ENCODE data around the gene NTM. TPM values are rescaled to one million over a fixed set of nuclear protein-coding genes. Genes with fewer than 3 reads are reported as not detected.

NTM gene
- total and polyA plus RNA-seq, 2 donors (not counting 3 experiments of a cell fraction or from before 2014, with no cell fraction given) = 1.00 to 1.1 TPM

DNA sequence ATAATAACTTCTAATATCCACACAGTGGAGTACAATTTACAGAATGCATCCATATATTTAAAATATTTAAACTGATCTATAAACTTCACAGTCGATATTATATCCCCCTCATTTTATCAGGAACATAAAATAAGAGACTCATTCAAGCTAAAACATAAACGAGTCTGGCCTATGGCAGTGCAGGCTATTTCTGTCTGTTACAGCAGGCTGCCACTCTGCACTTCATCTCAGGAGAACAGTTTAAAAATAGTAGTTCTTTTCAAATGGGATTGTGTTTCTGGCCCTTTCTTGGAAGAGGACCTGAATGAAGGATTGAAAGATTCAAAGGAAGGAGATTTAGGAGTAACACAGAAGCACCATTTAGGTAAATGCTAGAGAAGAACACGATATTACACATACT, 915.7 kb downstream of the NTM start:
- H2AFZ ChIP-seq (ENCODE audit: low read depth, low read length) = no peak overlapping the region
- no peaks in the 10 kb centered on the region for H4K20me1 ChIP-seq (replicated peaks; ENCODE audit: control insufficient read depth, extremely low read depth, insufficient read depth, low read length)
- TF ChIP-seq, protein P1, sequence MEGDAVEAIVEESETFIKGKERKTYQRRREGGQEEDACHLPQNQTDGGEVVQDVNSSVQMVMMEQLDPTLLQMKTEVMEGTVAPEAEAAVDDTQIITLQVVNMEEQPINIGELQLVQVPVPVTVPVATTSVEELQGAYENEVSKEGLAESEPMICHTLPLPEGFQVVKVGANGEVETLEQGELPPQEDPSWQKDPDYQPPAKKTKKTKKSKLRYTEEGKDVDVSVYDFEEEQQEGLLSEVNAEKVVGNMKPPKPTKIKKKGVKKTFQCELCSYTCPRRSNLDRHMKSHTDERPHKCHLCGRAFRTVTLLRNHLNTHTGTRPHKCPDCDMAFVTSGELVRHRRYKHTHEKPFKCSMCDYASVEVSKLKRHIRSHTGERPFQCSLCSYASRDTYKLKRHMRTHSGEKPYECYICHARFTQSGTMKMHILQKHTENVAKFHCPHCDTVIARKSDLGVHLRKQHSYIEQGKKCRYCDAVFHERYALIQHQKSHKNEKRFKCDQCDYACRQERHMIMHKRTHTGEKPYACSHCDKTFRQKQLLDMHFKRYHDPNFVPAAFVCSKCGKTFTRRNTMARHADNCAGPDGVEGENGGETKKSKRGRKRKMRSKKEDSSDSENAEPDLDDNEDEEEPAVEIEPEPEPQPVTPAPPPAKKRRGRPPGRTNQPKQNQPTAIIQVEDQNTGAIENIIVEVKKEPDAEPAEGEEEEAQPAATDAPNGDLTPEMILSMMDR (IDR thresholded peaks at IDR 0.05; ENCODE audit: extremely low read depth in 1 of 2, insufficient read depth in 1 of 2, low read depth in 1 of 2, low read length in 2 of 2) = no peak
- TF ChIP-seq FOS (IDR thresholded peaks at IDR 0.05; ENCODE audit: borderline replicate concordance, insufficient read depth, low read length) = no peak
- H3K9ac ChIP-seq (replicated peaks; ENCODE audit: extremely low read depth, insufficient read depth, low read length) = no peak overlapping the region
- H3K4me2 ChIP-seq (ENCODE audit: insufficient read depth, low read length) = no peak overlapping the region
- no peaks in the 10 kb centered on the region for H3K27me3 ChIP-seq (ENCODE audit: control insufficient read depth in 2 of 2, insufficient read depth in 2 of 2, low read length in 2 of 2)
- BruUV-seq (replicated peaks) = no TSS peak
- H3K4me1 ChIP-seq (ENCODE audit: control insufficient read depth, extremely low read depth, insufficient read depth, low read length) = peaks cover 18% of the 10 kb centered on the region
- CTCF ChIA-PET = no interaction called here
- no peaks in the 10 kb centered on the region for H3K9me3 ChIP-seq (replicated peaks; ENCODE audit: control insufficient read depth, insufficient read depth, low read length)
- H3K36me3 ChIP-seq (ENCODE audit: control insufficient read depth in 2 of 2, extremely low read depth in 1 of 2, insufficient read depth in 2 of 2, low read length in 2 of 2) = no peaks in the 10 kb centered on the region
- no peak for FAIRE-seq
- H3K79me2 ChIP-seq (ENCODE audit: control insufficient read depth, insufficient read depth, low read length) = no peaks in the 10 kb centered on the region
- no peak overlapping the region for H3K4me3 ChIP-seq (replicated peaks in 1 of 3; ENCODE audit: insufficient read depth in 1 of 3, low read depth in 1 of 3, low read length in 3 of 3)
- POLR2A ChIA-PET = no interaction called here
- no peaks in the 10 kb centered on the region for H3K9me1 ChIP-seq (replicated peaks; ENCODE audit: control insufficient read depth, extremely low read depth, insufficient read depth, low read length)
- intact Hi-C loops (cut with micrococcal nuclease) (no loop called here), dilution Hi-C loops (cut with MboI; ENCODE audit: extremely low pct_ligation_motif_present, low sequenced_read_pairs) (no loop called here)
- no peak overlapping the region for H3K27ac ChIP-seq (ENCODE audit: insufficient read depth, low read depth, low read length)
- DNase-seq (ENCODE audit: low read depth, low spot score) = no peak

DNA sequence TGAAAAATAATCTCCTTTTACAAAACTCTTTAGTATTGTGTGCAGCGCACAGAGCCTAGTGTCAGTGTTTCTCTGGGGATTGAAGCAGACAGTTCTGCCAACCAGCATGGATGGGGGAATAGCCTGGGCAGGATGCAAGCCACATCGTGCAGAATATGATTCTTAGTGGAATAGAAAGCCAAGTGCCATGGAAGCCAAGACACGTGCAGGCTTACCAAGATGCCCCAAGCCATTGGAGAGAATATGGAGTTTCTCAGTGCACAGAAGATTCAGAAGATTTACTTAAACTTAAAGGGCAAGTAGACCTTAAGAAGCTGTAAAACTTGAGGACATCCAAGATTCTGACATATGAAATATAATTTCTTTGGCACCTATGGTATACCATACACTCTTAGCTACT, 917.6 kb downstream of the NTM start:
- H3K9ac ChIP-seq (replicated peaks; ENCODE audit: extremely low read depth, insufficient read depth, low read length) = no peak overlapping the region
- no peak overlapping the region for H2AFZ ChIP-seq (ENCODE audit: low read depth, low read length)
- ChIA-PET POLR2A (no interaction called here), CTCF (no interaction called here)
- BruUV-seq (replicated peaks) = no TSS peak
- H4K20me1 ChIP-seq (replicated peaks; ENCODE audit: control insufficient read depth, extremely low read depth, insufficient read depth, low read length) = no peaks in the 10 kb centered on the region
- H3K4me3 ChIP-seq (replicated peaks in 1 of 3; ENCODE audit: insufficient read depth in 1 of 3, low read depth in 1 of 3, low read length in 3 of 3) = no peak overlapping the region
- H3K36me3 ChIP-seq (ENCODE audit: control insufficient read depth in 2 of 2, extremely low read depth in 1 of 2, insufficient read depth in 2 of 2, low read length in 2 of 2) = no peaks in the 10 kb centered on the region
- no peak for DNase-seq (ENCODE audit: low read depth, low spot score)
- H3K9me1 ChIP-seq (replicated peaks; ENCODE audit: control insufficient read depth, extremely low read depth, insufficient read depth, low read length) = no peaks in the 10 kb centered on the region
- no peaks in the 10 kb centered on the region for H3K27me3 ChIP-seq (ENCODE audit: control insufficient read depth in 2 of 2, insufficient read depth in 2 of 2, low read length in 2 of 2)
- no peaks in the 10 kb centered on the region for H3K79me2 ChIP-seq (ENCODE audit: control insufficient read depth, insufficient read depth, low read length)
- no peak overlapping the region for H3K27ac ChIP-seq (ENCODE audit: insufficient read depth, low read depth, low read length)
- dilution Hi-C loops (cut with MboI; ENCODE audit: extremely low pct_ligation_motif_present, low sequenced_read_pairs) (no loop called here), intact Hi-C loops (cut with micrococcal nuclease) (no loop called here)
- H3K4me2 ChIP-seq (ENCODE audit: insufficient read depth, low read length) = no peak overlapping the region
- FAIRE-seq = no peak
- no peak for TF ChIP-seq JUN (IDR thresholded peaks at IDR 0.05; ENCODE audit: borderline replicate concordance, insufficient read depth, insufficient read length, low read depth)
- no peak for TF ChIP-seq FOS (IDR thresholded peaks at IDR 0.05; ENCODE audit: borderline replicate concordance, insufficient read depth, low read length)
- no peak for TF ChIP-seq GATA2 (IDR thresholded peaks at IDR 0.05; ENCODE audit: insufficient read depth, insufficient read length, low read depth, low read length)
- no peak for TF ChIP-seq EZH2 (IDR thresholded peaks at IDR 0.05; ENCODE audit: borderline replicate concordance, low read depth, low read length, severe bottlenecking)
- TF ChIP-seq, protein P1 (IDR thresholded peaks at IDR 0.05; ENCODE audit: extremely low read depth in 1 of 2, insufficient read depth in 1 of 2, low read depth in 1 of 2, low read length in 2 of 2) = no peak
- TF ChIP-seq MYC (IDR thresholded peaks at IDR 0.05; ENCODE audit: low read depth, low read length) = no peak
- TF ChIP-seq, protein P2, sequence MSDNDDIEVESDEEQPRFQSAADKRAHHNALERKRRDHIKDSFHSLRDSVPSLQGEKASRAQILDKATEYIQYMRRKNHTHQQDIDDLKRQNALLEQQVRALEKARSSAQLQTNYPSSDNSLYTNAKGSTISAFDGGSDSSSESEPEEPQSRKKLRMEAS (IDR thresholded peaks at IDR 0.05; ENCODE audit: insufficient read depth, insufficient read length) = no peak
- no peak for TF ChIP-seq POLR2AphosphoS5 (IDR thresholded peaks at IDR 0.05; ENCODE audit: insufficient read depth, low read depth, low read length)
- TF ChIP-seq POLR2A (IDR thresholded peaks at IDR 0.05; ENCODE audit: low read depth, low read length) = no peak
- no peaks in the 10 kb centered on the region for H3K9me3 ChIP-seq (replicated peaks; ENCODE audit: control insufficient read depth, insufficient read depth, low read length)
- peaks cover 18% of the 10 kb centered on the region for H3K4me1 ChIP-seq (ENCODE audit: control insufficient read depth, extremely low read depth, insufficient read depth, low read length)

Measured in endothelial cell of umbilical vein (primary cell).